H1 (cell line): ENCODE measurements around the gene LIPE. TPM values are rescaled to one million over a fixed set of nuclear protein-coding genes. Genes with fewer than 3 reads are reported as not detected.
A peak's percentile ranks its signal among the peaks of the same experiment; 100 is the strongest.

ENCODE experiments used
- BACH1 ChIP-seq: IDR thresholded peaks from 2 replicates; pipeline ENCODE4 v1.6.1; 2012; ENCODE audit warnings: low read length, improper control_type of control experiment
- BCL11A ChIP-seq, 2 experiments: IDR thresholded peaks; one replicate each; pipeline ENCODE4 v1.6.1; 2011; ENCODE audit warnings: low read depth in 2 of 2, low read length in 2 of 2, mild to moderate bottlenecking in 2 of 2
- CHD1 ChIP-seq: IDR thresholded peaks from 2 replicates; pipeline ENCODE4 v1.6.1; 2012; ENCODE audit warnings: low read depth, low read length, improper control_type of control experiment
- CREB1 ChIP-seq: IDR thresholded peaks from 2 replicates; pipeline ENCODE4 v1.6.1; 2012; ENCODE audit warnings: inconsistent platforms
- GABPA ChIP-seq: IDR thresholded peaks from 2 replicates; pipeline ENCODE4 v1.6.1; 2011; ENCODE audit warnings: mild to moderate bottlenecking, low read length, moderate library complexity, borderline replicate concordance; ENCODE audit not compliant: insufficient read depth
- GTF2F1 ChIP-seq: IDR thresholded peaks from 2 replicates; pipeline ENCODE4 v1.6.1; 2012; ENCODE audit warnings: low read depth, low read length, improper control_type of control experiment, borderline replicate concordance
- HDAC2 ChIP-seq, 2 experiments: fragments of 300-600 bp in 1 of 2; sonication (generic) in 1 of 2; IDR thresholded peaks; 2 replicates each; pipeline ENCODE4 v1.6.1; 2011 to 2012; ENCODE audit warnings: low read depth in 2 of 2, low read length in 2 of 2, mild to moderate bottlenecking in 2 of 2, moderate library complexity in 2 of 2, borderline replicate concordance in 1 of 2, inconsistent platforms in 1 of 2
- HDAC6 ChIP-seq: IDR thresholded peaks from one replicate; pipeline ENCODE4 v1.7.1; 2012; ENCODE audit warnings: low read depth, mild to moderate bottlenecking, inconsistent platforms, low read length, moderate library complexity
- JUN ChIP-seq: IDR thresholded peaks from 2 replicates; pipeline ENCODE4 v1.6.1; 2011; ENCODE audit warnings: low read depth, mild to moderate bottlenecking, improper control_type of control experiment, low read length
- KDM1A ChIP-seq: fragments of 200-600, 300-600 bp; sonication (generic); IDR thresholded peaks from 2 replicates; pipeline ENCODE4 v1.7.1; 2016; ENCODE audit warnings: mild to moderate bottlenecking, low read length, borderline replicate concordance
- NANOG ChIP-seq: IDR thresholded peaks from 2 replicates; pipeline ENCODE4 v1.6.1; 2011; ENCODE audit warnings: low read length, low read depth, mild to moderate bottlenecking, inconsistent platforms; ENCODE audit not compliant: insufficient read depth, poor library complexity, severe bottlenecking
- NRF1 ChIP-seq: IDR thresholded peaks from 2 replicates; pipeline ENCODE4 v1.6.1; 2011; ENCODE audit warnings: mild to moderate bottlenecking, low read depth, low read length, improper control_type of control experiment
- POLR2A ChIP-seq, 2 experiments: IDR thresholded peaks; 1 replicate in 1 of 2; 2 replicates in 1 of 2; pipeline ENCODE4 v1.6.1; 2011; ENCODE audit warnings: low read depth in 2 of 2, low read length in 2 of 2, mild to moderate bottlenecking in 2 of 2; ENCODE audit errors: control extremely low read depth in 1 of 2
- RAD21 ChIP-seq, 2 experiments: IDR thresholded peaks in 1 of 2; conservative IDR thresholded peaks in 1 of 2; 2 replicates each; pipeline ENCODE4 v1.6.1; 2011; ENCODE audit warnings: low read depth in 2 of 2, low read length in 2 of 2, improper control_type of control experiment in 1 of 2, inconsistent platforms in 1 of 2, mild to moderate bottlenecking in 1 of 2, moderate library complexity in 1 of 2
- RFX5 ChIP-seq: IDR thresholded peaks from 2 replicates; pipeline ENCODE4 v1.6.1; 2011; ENCODE audit warnings: low read depth, low read length, improper control_type of control experiment, borderline replicate concordance
- SIX5 ChIP-seq: IDR thresholded peaks from 2 replicates; pipeline ENCODE4 v1.6.1; 2011; ENCODE audit warnings: mild to moderate bottlenecking, low read depth, low read length
- SP1 ChIP-seq: IDR thresholded peaks from 2 replicates; pipeline ENCODE4 v1.6.1; 2011; ENCODE audit warnings: low read depth, low read length
- SP2 ChIP-seq: IDR thresholded peaks from 2 replicates; pipeline ENCODE4 v1.6.1; 2012; ENCODE audit warnings: mild to moderate bottlenecking, low read length, inconsistent platforms
- SP4 ChIP-seq: IDR thresholded peaks from 2 replicates; pipeline ENCODE4 v1.6.1; 2012; ENCODE audit warnings: low read length, inconsistent platforms
- SUZ12 ChIP-seq: fragments of 200-600 bp; sonication (generic); IDR thresholded peaks from 2 replicates; pipeline ENCODE4 v1.6.1; 2012; ENCODE audit warnings: mild to moderate bottlenecking, inconsistent platforms, low read length, moderate library complexity, mixed read lengths
- TAF1 ChIP-seq: IDR thresholded peaks from 2 replicates; pipeline ENCODE4 v1.6.1; 2011; ENCODE audit warnings: mild to moderate bottlenecking, low read depth, low read length
- TAF7 ChIP-seq: optimal IDR thresholded peaks from 2 replicates; pipeline ENCODE3; 2011; ENCODE audit warnings: low read depth, mild to moderate bottlenecking, inconsistent platforms, low read length, moderate library complexity, borderline replicate concordance
- polyA plus RNA-seq, 7 experiments: library from polyadenylated mRNA; depleted of rRNA in 3 of 7; stranded (reverse) in 5 of 7; unstranded in 2 of 7; fragments of >200 nt in 5 of 7; fragments of 200-250 nt in 2 of 7; gene quantifications; 1 replicate in 5 of 7; 2 replicates in 1 of 7; 4 replicates in 1 of 7; pipeline versions ENCODE4 v1.2.1 to v1.2.3, GENCODE V29; 2011 to 2013; ENCODE audit warnings: missing spikeins in 2 of 7, mixed read lengths in 2 of 7
- total RNA-seq: library from RNA; stranded (reverse); fragmentation: NEBNext Ultra II Directional; extraction: Animal tissue kit (Norgen Biotek cat#: 25700); gene quantifications from 2 replicates; pipeline ENCODE4 v1.2.1, GENCODE V29; 2021
- TF ChIP-seq, protein P1 (sequence below): IDR thresholded peaks from 2 replicates; pipeline ENCODE4 v1.6.1; 2012; ENCODE audit warnings: inconsistent platforms

The LIPE gene
- total and polyA plus RNA-seq, 2 of the 8 experiments (the other 6 are each of a cell fraction or from before 2014, with no cell fraction given): 8.7 to 15.9 TPM

DNA sequence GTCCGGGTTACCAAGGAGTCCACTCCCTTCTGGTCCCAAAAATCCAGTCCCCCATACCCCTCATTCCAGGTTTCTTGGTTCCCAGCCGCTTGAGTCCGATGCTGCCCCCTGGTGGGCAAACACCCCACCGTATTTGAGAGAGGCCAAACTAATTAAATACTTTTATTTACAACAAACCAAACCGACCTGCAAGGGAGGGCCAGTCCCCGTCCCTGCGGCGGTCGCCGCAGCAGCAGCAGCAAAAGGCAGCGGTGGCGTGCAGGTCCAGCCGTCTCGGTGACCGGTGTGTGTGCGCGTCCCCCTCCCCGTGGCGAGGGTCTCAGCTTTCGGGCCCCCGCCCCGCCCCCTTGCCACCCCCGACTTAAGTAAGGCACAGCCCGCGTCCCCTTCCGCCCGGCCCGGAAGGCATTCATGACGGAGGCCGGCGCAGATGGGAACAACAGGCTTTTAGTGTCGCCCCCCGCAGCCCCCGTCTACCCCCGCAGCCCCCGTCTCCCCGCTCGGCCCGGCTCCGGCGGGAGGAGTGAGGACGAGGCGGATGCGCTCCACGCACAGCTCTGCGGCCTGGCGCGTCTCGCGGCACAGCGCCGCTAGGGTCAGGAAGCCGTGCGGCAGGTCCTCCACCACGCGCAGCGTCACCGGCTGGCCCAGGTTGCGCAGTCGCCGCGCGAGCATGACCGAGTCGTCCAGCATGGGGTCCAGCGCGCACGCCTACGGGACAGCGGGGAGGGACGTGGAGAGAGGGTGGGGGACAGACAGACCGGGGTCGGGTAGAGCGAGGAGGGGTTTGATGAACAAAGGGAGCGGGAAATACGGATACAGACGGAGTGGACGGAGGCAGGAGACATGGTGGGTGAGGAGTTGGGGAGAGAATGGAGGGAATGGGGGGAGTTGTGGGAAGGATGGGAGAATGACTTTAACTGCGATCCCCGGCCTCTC is 25.6 kb downstream of the LIPE start (continued):
- TF ChIP-seq TAF7 (peak; percentile 63), HDAC6 (no peak), NANOG (no peak), RAD21 (IDR thresholded peaks at IDR 0.05 in 1 of 2, conservative IDR thresholded peaks at IDR 0.05 in 1 of 2; ENCODE audit: low read depth in 2 of 2, low read length in 2 of 2) (peak; percentile 45 to 61; a peak in 3 of 4 replicates), GABPA (peak; percentile 49; the same call in 1 of the 2 replicates), SP2 (no peak), BACH1 (peak; percentile 59), KDM1A (no peak), GTF2F1 (peak; percentile 22; the same call in 1 of the 2 replicates), BCL11A (IDR thresholded peaks at IDR 0.05; ENCODE audit: low read depth in 2 of 2, low read length in 2 of 2) (no peak), JUN (no peak), CREB1 (peak; percentile 40), SP1 (peak; percentile 93), POLR2A (IDR thresholded peaks at IDR 0.05; ENCODE audit: control extremely low read depth in 1 of 2, low read depth in 2 of 2, low read length in 2 of 2) (peak; percentile 38 to 49; a peak in 2 of 3 replicates), SP4 (peak; percentile 70; the same call in 1 of the 2 replicates), TAF1 (peak; percentile 25; the same call in 1 of the 2 replicates), CHD1 (no peak), RFX5 (no peak), NRF1 (peak; percentile 33; the same call in 1 of the 2 replicates), HDAC2 (IDR thresholded peaks at IDR 0.05; ENCODE audit: borderline replicate concordance in 1 of 2, low read depth in 2 of 2, low read length in 2 of 2) (no peak), SUZ12 (no peak), SIX5 (no peak)
- TF ChIP-seq, protein P1, sequence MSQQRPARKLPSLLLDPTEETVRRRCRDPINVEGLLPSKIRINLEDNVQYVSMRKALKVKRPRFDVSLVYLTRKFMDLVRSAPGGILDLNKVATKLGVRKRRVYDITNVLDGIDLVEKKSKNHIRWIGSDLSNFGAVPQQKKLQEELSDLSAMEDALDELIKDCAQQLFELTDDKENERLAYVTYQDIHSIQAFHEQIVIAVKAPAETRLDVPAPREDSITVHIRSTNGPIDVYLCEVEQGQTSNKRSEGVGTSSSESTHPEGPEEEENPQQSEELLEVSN: 0 out of 2 replicates have a peak, but pooled peaks have one; percentile 16
